OCI-LY1 (cell line): Measurements from ENCODE around the gene NGFR.

Source experiments
- H2AFZ ChIP-seq: fragments of 200-600 bp; sonication (generic), shearing (Covaris generic); 2 replicates; pipeline ENCODE4 v1.6.0; 2014; ENCODE audit warnings: antibody characterized with exemption, mild to moderate bottlenecking, low read length
- H3F3A ChIP-seq: fragments of 200-600 bp; sonication (generic), shearing (Covaris generic); 2 replicates; pipeline ENCODE4 v1.6.0; 2014; ENCODE audit warnings: mild to moderate bottlenecking, antibody characterized with exemption, low read length, moderate library complexity; ENCODE audit not compliant: insufficient read depth
- H3K27ac ChIP-seq: fragments of 200-600 bp; sonication (generic); 2 replicates; pipeline ENCODE4 v1.5.1; 2014; ENCODE audit warnings: low read length, mixed run types, mild to moderate bottlenecking, low read depth; ENCODE audit not compliant: poor library complexity, severe bottlenecking
- H3K27me3 ChIP-seq: fragments of 200-600 bp; sonication (generic); 2 replicates; pipeline ENCODE4 v1.6.0; 2014; ENCODE audit warnings: antibody characterized with exemption, mild to moderate bottlenecking, low read length, moderate library complexity; ENCODE audit not compliant: insufficient read depth
- H3K36me3 ChIP-seq: fragments of 200-600 bp; sonication (generic); 2 replicates; pipeline ENCODE4 v1.6.1; 2014; ENCODE audit warnings: mild to moderate bottlenecking, antibody characterized with exemption, low read length, moderate library complexity, mixed read lengths; ENCODE audit not compliant: insufficient read depth
- H3K4me1 ChIP-seq: fragments of 200-600 bp; sonication (generic); 2 replicates; pipeline ENCODE4 v1.5.1; 2014; ENCODE audit warnings: mild to moderate bottlenecking, low read length, moderate library complexity; ENCODE audit not compliant: insufficient read depth, severe bottlenecking
- H3K4me2 ChIP-seq: fragments of 200-600 bp; sonication (generic), shearing (Covaris generic); 2 replicates; pipeline ENCODE4 v1.6.1; 2014; ENCODE audit warnings: low read length
- H3K4me3 ChIP-seq: fragments of 200-600 bp; sonication (generic); 2 replicates; pipeline ENCODE4 v1.5.1; 2014; ENCODE audit warnings: low read length, low read depth, mild to moderate bottlenecking, mixed read lengths; ENCODE audit not compliant: poor library complexity, severe bottlenecking
- H3K79me2 ChIP-seq: fragments of 200-600 bp; shearing (Covaris generic); 2 replicates; pipeline ENCODE4 v1.6.1; 2016; ENCODE audit warnings: mixed run types, low read length, mixed read lengths; ENCODE audit not compliant: insufficient read depth
- H3K9ac ChIP-seq: fragments of 200-600 bp; sonication (generic), shearing (Covaris generic); 2 replicates; pipeline ENCODE4 v1.6.1; 2014; ENCODE audit warnings: mild to moderate bottlenecking, low read length, mixed read lengths
- H3K9me2 ChIP-seq: fragments of 200-600 bp; sonication (generic), shearing (Covaris generic); 2 replicates; pipeline ENCODE4 v1.6.1; 2014; ENCODE audit warnings: low read depth, mild to moderate bottlenecking, low read length, mixed read lengths
- H3K9me3 ChIP-seq: fragments of 200-600 bp; shearing (Covaris generic); 2 replicates; pipeline ENCODE4 v1.6.1; 2014; ENCODE audit warnings: low read length, mixed read lengths
- H4K20me1 ChIP-seq: fragments of 200-600 bp; sonication (generic), shearing (Covaris generic); 2 replicates; pipeline ENCODE4 v1.6.0; 2016; ENCODE audit warnings: mild to moderate bottlenecking, low read length; ENCODE audit not compliant: insufficient read depth
- CTCF ChIP-seq: fragments of 200-600 bp; sonication (generic), shearing (Covaris generic); IDR thresholded peaks from 2 replicates; pipeline ENCODE4 v1.5.1; 2017; ENCODE audit warnings: mild to moderate bottlenecking, antibody characterized with exemption, low read length, moderate library complexity, mixed read lengths
- EZH2 ChIP-seq: fragments of 200-600 bp; sonication (generic), shearing (Covaris generic); IDR thresholded peaks from 2 replicates; pipeline ENCODE4 v1.8.0; 2017; ENCODE audit warnings: borderline replicate concordance, mixed run types, mild to moderate bottlenecking, antibody characterized with exemption, low read length, moderate library complexity, mixed read lengths

The NGFR gene

DNA sequence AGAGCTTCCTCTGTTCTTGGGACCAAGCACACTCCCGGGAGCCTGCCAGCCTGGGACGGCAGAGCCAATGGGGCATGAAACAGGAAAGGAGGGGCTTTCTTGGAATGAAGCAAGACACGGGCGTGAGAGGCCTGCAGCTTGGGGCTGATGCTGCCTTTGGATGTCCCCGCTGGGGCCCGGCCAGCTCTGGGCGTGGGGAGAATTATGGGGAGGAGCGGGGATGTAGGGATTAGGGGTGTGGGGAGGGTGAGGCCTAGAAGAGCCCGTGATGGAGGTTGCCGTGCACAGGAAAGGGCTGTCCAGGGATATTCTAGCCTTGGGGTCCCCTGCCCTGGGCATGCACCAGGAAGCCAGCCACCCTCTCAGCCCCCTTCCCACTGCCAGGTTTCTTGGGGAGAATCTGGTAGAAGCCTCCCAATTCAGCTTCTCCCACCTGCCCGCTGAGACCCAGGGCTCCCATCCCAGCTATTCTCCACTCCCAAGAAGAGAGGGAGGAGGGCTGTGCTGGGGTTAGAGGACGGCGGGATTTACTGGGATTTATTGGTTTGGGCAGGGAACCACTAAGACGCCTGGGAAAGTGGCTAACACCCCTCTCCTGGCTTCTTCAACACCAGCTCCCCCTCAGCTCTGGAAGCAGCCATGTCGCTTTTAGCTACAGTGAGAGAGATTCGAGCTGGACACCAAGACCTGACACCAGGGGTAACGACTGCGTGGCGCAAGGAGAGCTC lies 60.6 kb downstream of the NGFR start:
- Histone ChIP-seq H3K4me1 (peaks cover 3% of the 10 kb centered on the region), H3K27me3 (no peaks in the 10 kb centered on the region), H3K9me3 (no peaks in the 10 kb centered on the region), H3K4me2 (peak overlapping the region; percentile 43; the same call in 1 of the 2 replicates), H3K27ac (no peak overlapping the region), H3K9me2 (no peaks in the 10 kb centered on the region), H3K36me3 (no peaks in the 10 kb centered on the region), H3K9ac (no peak overlapping the region; the same call in 1 of the 2 replicates), H3K79me2 (no peaks in the 10 kb centered on the region), H4K20me1 (no peaks in the 10 kb centered on the region), H3K4me3 (no peak overlapping the region), H2AFZ (no peak overlapping the region), H3F3A (no peaks in the 10 kb centered on the region)
- TF ChIP-seq CTCF = no peak

DNA sequence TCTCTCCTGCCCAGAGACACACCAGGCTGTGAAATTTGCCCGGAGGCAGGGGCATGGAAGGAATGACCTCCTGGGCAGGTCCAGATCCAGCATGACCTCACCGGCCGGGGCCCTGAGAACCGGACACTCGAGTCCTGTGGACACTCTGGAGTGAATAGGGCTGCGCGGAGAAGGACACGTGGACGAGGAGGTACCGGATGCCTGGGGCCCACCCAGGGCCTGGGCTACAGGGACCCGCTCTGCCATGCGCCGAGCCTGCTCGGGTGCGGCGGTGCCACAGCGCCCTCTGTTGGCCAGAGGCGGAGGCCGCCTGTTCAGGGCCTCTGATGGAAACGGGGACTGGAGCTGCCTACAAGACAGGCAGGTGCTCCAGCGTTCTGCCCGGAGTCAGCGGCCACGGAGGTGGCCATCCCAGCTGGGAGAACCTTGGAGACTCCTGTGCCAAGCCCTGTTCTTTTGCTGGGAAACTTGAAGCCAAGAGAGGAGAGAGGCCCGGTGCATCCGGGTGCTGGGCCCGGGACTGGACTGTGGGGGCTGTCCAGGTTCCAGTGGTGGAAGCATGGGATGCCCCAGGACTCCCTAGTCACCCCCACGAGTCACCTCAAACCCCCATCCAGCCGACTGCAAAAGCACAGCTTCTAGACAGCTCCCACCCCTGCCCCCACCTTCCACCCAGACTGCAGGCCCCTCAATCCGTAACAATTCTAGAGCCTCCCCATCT lies 61.3 kb downstream of the NGFR start:
- H3K36me3 ChIP-seq = no peaks in the 10 kb centered on the region

DNA sequence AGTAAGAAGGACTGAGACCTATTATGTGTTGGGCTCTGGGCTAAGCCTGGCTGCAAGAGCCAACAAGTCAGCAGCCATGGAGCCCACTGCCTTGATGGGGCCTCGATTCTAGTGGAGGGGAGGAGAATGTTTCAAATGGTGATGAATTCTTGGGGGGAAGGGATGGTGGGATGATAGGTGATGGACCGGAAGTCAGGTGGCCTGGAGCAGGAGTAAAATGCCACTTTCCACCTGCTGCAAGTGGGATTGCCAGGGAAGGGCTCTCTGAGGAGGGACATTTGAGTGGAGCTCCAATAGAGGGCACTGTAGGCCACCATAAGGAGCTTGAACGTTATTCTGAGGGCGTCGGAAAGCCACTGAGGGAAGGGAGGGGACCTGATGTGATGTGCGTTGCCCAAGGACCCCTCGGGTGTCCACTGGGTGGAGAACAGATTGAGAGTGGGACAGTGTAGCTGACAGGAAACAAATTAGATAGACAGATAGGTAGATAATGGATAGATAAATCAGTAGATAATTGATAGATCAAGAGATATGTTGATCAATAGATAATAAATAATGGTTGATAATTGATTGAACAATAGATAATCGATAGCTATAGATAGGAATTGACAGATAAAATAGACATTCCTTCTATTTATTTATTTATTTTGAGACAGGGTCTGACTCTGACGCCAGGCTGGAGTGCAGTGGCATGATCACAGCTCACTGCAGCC lies 62.4 kb downstream of the NGFR start:
- no peak for TF ChIP-seq EZH2
- TF ChIP-seq CTCF = peak; percentile 61
- Histone ChIP-seq H3K4me1 (peaks cover 3% of the 10 kb centered on the region), H3K9me2 (no peaks in the 10 kb centered on the region), H3K79me2 (no peaks in the 10 kb centered on the region), H4K20me1 (no peaks in the 10 kb centered on the region), H3K36me3 (no peaks in the 10 kb centered on the region), H3K9ac (no peak overlapping the region), H3K27me3 (no peaks in the 10 kb centered on the region), H2AFZ (no peak overlapping the region), H3K4me3 (no peak overlapping the region), H3K4me2 (no peak overlapping the region), H3K9me3 (no peaks in the 10 kb centered on the region), H3K27ac (no peak overlapping the region), H3F3A (no peaks in the 10 kb centered on the region)

More for the DNA sequence above, 61.3 kb downstream of the NGFR start:
- no peak overlapping the region for H3K27ac ChIP-seq
- no peaks in the 10 kb centered on the region for H3K27me3 ChIP-seq
- H4K20me1 ChIP-seq = no peaks in the 10 kb centered on the region
- no peaks in the 10 kb centered on the region for H3K9me3 ChIP-seq
- H3K4me3 ChIP-seq = no peak overlapping the region
- H2AFZ ChIP-seq = no peak overlapping the region
- TF ChIP-seq CTCF = peak; percentile 93
- TF ChIP-seq EZH2 = no peak
- H3K9me2 ChIP-seq = no peaks in the 10 kb centered on the region
- H3K9ac ChIP-seq = no peak overlapping the region; the same call in 1 of the 2 replicates
- H3F3A ChIP-seq = no peaks in the 10 kb centered on the region
- peaks cover 3% of the 10 kb centered on the region for H3K4me1 ChIP-seq
- no peaks in the 10 kb centered on the region for H3K79me2 ChIP-seq
- peak overlapping the region; percentile 43; the same call in 1 of the 2 replicates for H3K4me2 ChIP-seq
